ENCODE results near the gene SMARCD2.
"Not testable (repeated sequence)": the region's sequence is repeated elsewhere in the genome, so short reads cannot be mapped to it uniquely, and the experiment has no call there.

SMARCD2 gene

DNA sequence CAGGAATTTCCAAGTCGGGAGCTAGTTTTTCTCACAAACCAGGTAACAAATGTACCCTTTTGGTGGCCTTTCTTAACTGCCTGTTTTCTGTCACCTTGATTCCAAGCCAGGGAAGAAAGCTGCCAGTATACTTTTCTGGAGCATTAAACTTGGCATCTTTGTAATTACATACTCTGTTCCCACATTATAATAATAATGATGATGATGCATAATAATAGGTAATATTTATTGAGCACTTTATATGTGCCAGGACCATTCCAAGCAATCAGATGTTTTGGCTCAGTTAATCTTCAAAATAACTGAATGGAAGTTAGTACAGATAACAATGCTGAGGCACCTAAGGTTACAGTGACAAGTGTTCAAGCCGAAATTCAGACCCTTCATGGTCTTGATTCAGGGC, 26.4 kb downstream of the SMARCD2 start:
- DNase-seq = no peak

DNA sequence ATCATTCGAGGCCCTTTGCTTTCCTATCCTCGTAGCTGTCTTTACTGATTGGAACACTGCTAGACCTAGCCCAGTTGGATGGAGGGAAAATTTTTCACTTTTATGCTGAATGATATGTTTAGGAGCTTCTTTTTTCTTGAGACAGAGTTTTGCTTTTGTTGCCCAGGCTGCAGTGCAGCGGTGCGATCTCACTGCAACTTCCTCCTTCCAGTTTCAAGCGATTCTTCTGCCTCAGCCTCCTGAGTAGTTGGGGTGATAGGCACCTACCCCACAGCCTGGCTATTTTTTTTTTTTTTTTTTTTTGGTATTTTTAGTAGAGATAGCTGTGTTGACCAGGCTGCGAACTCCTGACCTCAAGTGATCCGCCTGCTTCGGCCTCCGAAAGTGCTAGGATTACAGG, 32.5 kb downstream of the SMARCD2 start:
- DNase-seq = no peak

DNA sequence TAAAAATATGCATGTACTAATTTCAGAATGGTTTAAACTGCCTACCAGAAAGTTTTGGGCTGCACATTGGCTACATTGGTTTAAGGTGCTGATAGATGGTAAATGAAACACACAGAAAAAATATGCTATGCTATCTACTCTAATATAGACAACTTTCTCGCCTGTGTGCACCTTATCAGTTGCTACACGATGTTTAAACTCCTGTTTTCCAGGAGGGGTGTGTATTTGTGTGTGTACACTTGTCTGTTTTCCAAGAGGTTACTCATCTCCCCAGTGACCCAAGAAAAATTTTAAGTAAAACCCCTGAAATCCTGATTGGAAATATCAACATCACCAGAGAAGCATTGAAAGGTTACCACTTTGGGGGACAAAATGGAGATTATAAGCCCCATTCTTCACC, 36.9 kb downstream of the SMARCD2 start:
- DNase-seq = no peak

DNA sequence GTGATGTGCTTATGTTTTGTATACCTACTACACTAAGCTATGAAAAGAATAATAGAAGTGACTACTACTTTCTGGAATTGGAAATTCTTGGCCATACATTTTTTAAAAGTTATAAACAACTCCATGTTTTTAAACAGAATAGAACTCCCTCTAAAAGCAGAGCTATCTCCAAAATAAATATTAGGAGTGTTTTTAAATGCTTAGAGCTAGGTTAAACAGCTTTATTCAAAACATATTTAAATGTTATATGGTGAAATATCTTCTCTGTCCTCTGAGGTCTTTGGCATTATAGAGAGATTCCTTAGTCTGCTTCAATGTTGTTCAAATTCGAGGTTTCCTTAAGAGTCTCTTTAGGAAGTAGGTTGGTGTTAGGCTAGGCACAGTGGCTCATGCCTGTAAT, 38.2 kb downstream of the SMARCD2 start:
- no peak for DNase-seq

DNA sequence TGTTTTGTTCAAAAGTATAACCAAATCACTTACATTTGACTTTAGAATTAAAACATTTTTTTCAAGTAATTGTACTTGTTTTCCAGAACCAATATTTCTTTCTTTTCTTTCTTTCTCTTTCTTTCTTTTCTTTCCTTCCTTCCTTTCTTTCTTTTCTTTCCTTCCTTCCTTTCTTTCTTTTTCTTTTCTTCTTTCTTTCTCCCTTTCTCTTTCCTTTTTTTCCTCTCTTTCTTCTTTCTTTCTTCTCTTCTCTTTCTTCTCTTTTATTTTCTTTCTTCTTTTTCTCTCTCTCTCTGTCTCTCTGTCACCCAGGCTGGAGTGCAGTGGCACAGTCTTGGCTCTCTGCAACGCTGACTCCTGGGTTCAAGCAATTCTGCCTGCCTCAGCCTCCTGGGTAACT, 41.7 kb downstream of the SMARCD2 start:
- no peak for DNase-seq

DNA sequence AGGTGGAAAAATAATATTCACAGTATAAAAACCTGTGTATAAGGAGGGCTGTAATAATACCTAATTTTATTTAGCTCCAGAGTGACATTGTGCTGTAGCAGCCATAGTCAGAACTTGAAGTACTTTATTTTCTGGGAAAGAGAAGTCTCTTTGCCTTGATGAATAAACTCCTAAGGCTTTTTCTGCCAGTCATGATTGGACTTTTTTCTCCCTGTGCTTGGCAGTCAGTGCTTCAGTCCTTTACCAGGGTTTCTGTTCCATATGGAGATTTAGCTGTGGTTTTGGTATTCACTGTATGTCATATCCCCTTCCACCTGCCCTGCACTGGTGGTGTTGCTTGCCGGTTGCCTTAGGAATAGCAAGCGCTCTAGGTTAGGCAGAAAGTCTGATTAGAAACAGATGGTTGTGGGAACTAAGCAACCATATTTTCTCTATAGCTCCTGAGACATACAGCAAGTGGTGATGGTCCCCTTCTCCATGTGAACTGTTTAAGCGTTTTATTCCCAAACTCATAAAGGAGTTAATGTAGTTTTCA, 43.8 kb downstream of the SMARCD2 start:
- DNase-seq = no peak

DNA sequence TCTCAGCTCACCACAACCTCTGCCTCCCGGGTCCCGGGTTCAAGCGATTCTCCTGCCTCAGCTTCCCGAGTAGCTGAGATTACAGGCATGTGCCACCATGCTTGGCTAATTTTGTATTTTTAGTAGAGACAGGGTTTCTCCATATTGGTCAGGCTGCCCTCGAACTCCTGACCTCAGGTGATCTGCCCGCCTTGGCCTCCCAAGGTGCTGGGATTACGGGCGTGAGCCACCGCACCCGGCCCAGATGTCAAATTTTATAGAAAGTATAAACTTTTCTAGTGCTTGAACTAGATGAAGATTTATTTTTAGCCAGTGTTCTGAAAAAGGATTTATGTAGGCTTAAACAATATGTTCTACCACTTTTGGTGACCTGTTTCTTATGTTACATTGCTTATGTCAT, 46.1 kb downstream of the SMARCD2 start:
- DNase-seq = not testable (repeated sequence)

DNA sequence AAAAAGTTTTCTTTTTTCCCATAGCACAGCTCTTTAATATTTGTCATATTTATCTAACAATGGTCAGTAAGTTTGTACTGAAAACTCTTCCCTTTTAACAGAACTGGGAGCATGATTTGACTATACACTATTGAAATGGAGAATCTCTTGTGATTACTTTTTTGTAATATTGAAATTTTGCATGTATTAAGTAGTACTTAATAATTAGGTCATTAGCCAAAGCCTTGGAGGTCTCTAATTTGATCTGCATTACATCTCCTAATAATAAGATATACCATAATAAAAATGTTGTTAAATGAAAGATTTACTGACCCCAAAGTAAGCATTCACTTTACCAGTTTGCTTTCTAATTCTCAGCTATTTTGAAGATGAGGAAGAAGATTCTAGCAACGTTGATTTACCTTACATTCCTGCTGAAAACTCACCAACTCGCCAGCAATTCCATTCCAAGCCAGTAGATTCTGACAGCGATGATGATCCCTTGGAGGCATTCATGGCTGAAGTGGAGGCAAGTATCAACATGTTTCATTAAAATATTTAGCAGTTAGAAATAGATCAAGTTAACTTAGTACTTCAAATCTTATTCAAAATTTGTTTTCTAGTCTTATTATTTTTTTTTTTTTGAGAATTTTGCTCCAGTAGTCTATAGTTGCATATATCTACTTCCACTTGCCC, 50.3 kb downstream of the SMARCD2 start:
- DNase-seq = no peak

DNA sequence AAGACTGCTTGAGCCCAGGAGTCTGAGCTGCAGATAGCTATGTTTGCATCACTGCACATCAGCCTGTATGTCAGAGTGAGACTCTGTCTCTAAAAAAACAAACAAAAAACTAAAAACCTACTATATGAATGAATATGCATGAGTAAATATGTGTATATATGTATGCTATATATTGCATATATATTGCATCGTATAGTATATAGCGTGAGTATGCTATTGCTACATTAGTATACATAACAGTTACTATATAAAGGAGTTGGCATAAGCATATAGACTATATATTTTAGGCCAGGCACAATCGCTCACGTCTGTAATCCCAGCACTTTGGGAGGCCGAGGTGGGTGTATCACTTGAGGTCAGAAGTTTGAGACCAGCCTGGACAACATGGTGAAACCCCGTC, 52.4 kb downstream of the SMARCD2 start:
- DNase-seq = no peak

DNA sequence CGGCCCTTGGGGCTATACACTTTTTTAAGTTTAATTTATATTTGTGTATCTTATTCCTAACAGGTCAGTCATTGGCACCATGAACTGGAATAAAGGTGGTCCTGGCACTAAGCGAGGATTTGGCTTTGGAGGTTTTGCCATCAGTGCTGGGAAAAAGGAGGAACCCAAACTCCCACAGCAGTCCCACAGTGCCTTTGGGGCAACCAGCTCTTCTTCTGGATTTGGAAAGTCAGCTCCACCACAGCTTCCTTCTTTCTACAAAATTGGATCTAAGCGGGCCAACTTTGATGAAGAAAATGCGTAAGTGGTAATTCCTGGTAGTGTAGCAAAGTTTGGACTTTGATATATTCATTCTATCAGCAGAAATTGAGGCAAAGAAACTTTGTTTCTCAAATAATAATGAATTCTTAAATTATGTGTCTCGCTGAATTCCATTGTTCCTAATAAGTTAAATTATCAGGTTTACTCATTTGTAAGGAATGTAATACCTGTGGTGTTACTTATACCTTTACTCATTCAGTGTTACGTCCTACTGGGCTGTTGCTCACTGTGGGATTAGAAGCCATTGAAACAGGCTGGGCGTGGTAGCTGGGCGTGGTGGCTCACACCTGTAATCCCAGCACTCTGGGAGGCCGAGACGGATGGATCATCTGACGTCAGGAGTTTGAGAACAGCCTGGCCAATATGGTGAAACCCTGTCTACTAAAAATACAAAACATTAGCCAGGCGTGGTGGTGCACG, 55.3 kb downstream of the SMARCD2 start:
- no peak for DNase-seq

DNA sequence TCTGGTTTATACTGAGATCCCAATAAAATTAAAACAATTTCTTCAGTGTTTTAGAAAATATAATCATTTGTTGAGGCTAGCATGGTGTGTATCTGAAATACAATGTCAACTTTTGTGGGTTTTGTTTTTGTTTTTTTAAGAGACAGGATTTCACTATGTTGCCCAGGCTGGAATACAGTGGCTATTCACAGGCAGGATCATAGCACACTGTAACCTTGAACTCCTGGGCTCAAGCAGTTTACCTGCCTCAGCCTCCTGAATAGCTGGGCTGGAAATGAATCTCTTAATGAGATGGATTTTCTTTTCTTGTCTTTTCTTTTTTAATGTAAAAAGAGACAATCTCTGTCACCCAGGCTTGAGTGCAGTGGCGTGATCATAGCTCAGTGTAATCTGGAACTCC, 56.4 kb downstream of the SMARCD2 start:
- DNase-seq = no peak

DNA sequence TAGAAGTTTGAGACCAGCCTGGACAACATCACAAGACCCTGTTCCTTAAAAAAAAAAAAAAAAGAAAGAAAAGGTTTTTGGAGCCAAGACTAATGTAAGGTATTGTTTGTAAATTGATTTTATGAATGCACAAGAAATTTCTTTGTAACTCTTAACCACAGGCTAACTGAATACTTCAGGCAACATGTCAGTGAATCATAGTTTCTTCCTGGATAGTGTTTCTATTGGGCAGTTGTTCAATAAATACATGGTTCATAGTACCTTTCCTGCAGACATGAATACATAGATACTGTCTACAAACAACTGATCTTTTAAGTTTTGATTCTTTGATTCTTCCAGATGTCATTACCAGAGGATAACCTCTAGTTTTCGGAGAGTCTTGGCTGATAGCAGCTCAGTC, 56.9 kb downstream of the SMARCD2 start:
- no peak for DNase-seq

DNA sequence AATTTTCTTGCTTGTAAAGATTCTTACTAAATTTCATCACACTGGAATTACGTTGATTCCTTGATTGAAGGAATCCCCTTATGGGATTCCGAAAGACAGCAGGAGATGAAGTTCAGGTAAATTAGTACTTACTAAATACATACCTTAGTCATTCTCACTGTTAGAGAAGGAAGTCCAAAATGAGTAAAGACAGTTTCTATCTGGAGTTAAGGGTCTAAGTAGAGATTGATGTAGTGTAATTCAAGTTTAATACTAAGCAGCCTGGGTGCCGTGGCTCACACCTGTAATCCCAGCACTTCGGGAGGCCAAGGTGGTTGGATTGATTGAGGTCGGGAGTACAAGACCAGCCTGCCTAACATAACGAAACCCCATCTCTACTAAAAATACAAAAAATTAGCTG, 59.0 kb downstream of the SMARCD2 start:
- no peak for DNase-seq
